ENCODE measurements around the gene AK3. TPM values are rescaled to one million over a fixed set of nuclear protein-coding genes. Genes with fewer than 3 reads are reported as not detected.
"Not testable (repeated sequence)": the region's sequence is repeated elsewhere in the genome, so short reads cannot be mapped to it uniquely, and the experiment has no call there.

The AK3 gene
- total and polyA plus RNA-seq, 2 donors (not counting 3 experiments of a cell fraction or from before 2014, with no cell fraction given) = 20.6 to 42.3 TPM

DNA sequence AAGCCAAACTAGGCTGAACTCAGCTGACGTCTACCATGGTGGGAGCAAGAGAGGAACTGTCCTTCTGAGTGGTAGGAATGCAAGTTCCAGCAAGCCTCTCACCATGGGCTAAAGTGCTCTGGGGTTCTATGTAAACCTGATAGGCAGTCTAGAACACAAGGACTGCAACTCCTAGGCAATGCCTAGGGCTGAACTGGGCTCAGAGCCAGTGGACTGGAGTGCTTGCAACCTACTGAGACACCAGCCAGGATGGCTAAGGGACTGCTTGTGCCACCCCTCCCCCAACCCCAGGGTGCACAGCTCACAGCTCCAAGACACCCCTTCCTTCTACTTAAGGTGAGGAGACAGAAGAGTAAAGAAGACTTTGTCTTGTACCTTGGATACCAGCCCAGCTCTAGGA lies 39.6 kb upstream of the AK3 start:
- Histone ChIP-seq H3K4me1 (ENCODE audit: control insufficient read depth, extremely low read depth, insufficient read depth, low read length) (no peaks in the 10 kb centered on the region), H3K4me3 (replicated peaks in 1 of 3; ENCODE audit: insufficient read depth in 1 of 3, low read depth in 1 of 3, low read length in 3 of 3) (no peak overlapping the region), H2AFZ (ENCODE audit: low read depth, low read length) (no peak overlapping the region), H3K27ac (ENCODE audit: insufficient read depth, low read depth, low read length) (no peak overlapping the region), H3K9me3 (replicated peaks; ENCODE audit: control insufficient read depth, insufficient read depth, low read length) (no peaks in the 10 kb centered on the region), H3K9ac (replicated peaks; ENCODE audit: extremely low read depth, insufficient read depth, low read length) (no peak overlapping the region), H3K27me3 (ENCODE audit: control insufficient read depth in 2 of 2, insufficient read depth in 2 of 2, low read length in 2 of 2) (no peaks in the 10 kb centered on the region), H3K36me3 (ENCODE audit: control insufficient read depth in 2 of 2, extremely low read depth in 1 of 2, insufficient read depth in 2 of 2, low read length in 2 of 2) (no peaks in the 10 kb centered on the region), H3K4me2 (ENCODE audit: insufficient read depth, low read length) (no peak overlapping the region), H4K20me1 (replicated peaks; ENCODE audit: control insufficient read depth, extremely low read depth, insufficient read depth, low read length) (no peaks in the 10 kb centered on the region), H3K9me1 (replicated peaks; ENCODE audit: control insufficient read depth, extremely low read depth, insufficient read depth, low read length) (no peaks in the 10 kb centered on the region), H3K79me2 (ENCODE audit: control insufficient read depth, insufficient read depth, low read length) (no peaks in the 10 kb centered on the region)
- TF ChIP-seq, protein P1, sequence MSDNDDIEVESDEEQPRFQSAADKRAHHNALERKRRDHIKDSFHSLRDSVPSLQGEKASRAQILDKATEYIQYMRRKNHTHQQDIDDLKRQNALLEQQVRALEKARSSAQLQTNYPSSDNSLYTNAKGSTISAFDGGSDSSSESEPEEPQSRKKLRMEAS (IDR thresholded peaks at IDR 0.05; ENCODE audit: insufficient read depth, insufficient read length) = no peak
- TF ChIP-seq MYC (IDR thresholded peaks at IDR 0.05; ENCODE audit: low read depth, low read length) (no peak), POLR2AphosphoS5 (IDR thresholded peaks at IDR 0.05; ENCODE audit: insufficient read depth, low read depth, low read length) (no peak), GATA2 (IDR thresholded peaks at IDR 0.05; ENCODE audit: insufficient read depth, insufficient read length, low read depth, low read length) (no peak), EZH2 (IDR thresholded peaks at IDR 0.05; ENCODE audit: borderline replicate concordance, low read depth, low read length, severe bottlenecking) (no peak), POLR2A (IDR thresholded peaks at IDR 0.05; ENCODE audit: low read depth, low read length) (no peak), JUN (IDR thresholded peaks at IDR 0.05; ENCODE audit: borderline replicate concordance, insufficient read depth, insufficient read length, low read depth) (no peak), FOS (IDR thresholded peaks at IDR 0.05; ENCODE audit: borderline replicate concordance, insufficient read depth, low read length) (no peak)
- TF ChIP-seq, protein P2, sequence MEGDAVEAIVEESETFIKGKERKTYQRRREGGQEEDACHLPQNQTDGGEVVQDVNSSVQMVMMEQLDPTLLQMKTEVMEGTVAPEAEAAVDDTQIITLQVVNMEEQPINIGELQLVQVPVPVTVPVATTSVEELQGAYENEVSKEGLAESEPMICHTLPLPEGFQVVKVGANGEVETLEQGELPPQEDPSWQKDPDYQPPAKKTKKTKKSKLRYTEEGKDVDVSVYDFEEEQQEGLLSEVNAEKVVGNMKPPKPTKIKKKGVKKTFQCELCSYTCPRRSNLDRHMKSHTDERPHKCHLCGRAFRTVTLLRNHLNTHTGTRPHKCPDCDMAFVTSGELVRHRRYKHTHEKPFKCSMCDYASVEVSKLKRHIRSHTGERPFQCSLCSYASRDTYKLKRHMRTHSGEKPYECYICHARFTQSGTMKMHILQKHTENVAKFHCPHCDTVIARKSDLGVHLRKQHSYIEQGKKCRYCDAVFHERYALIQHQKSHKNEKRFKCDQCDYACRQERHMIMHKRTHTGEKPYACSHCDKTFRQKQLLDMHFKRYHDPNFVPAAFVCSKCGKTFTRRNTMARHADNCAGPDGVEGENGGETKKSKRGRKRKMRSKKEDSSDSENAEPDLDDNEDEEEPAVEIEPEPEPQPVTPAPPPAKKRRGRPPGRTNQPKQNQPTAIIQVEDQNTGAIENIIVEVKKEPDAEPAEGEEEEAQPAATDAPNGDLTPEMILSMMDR (IDR thresholded peaks at IDR 0.05; ENCODE audit: extremely low read depth in 1 of 2, insufficient read depth in 1 of 2, low read depth in 1 of 2, low read length in 2 of 2) = no peak
- ChIA-PET POLR2A (no interaction called here), CTCF (interaction anchor here (0.7 kb wide), 1 partner anchor 263 kb away, joined by 3 read pairs; no protein-coding TSS in a partner anchor)
- dilution Hi-C loops (cut with MboI; ENCODE audit: extremely low pct_ligation_motif_present, low sequenced_read_pairs) = no loop called here
- DNase-seq (ENCODE audit: low read depth, low spot score) (no peak), FAIRE-seq (no peak)
- no TSS peak for BruUV-seq (replicated peaks)
- intact Hi-C loops (cut with micrococcal nuclease) = no loop called here

DNA sequence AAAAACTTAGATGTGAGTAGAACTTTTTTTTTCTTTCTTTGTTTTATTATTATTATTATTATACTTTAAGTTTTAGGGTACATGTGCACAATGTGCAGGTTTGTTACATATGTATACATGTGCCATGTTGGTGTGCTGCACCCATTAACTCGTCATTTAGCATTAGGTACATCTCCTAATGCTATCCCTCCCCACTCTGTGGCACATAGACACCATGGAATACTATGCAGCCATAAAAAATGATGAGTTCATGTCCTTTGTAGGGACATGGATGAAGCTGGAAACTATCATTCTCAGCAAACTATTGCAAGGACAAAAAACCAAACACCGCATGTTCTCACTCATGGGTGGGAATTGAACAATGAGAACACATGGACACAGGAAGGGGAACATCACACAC lies 34.0 kb upstream of the AK3 start:
- H3K9ac ChIP-seq (replicated peaks; ENCODE audit: extremely low read depth, insufficient read depth, low read length); H3K36me3 ChIP-seq (ENCODE audit: control insufficient read depth in 2 of 2, extremely low read depth in 1 of 2, insufficient read depth in 2 of 2, low read length in 2 of 2); H3K4me1 ChIP-seq (ENCODE audit: control insufficient read depth, extremely low read depth, insufficient read depth, low read length); DNase-seq (ENCODE audit: low read depth, low spot score); H3K27ac ChIP-seq (ENCODE audit: insufficient read depth, low read depth, low read length); dilution Hi-C loops (cut with MboI; ENCODE audit: extremely low pct_ligation_motif_present, low sequenced_read_pairs); H3K4me3 ChIP-seq (replicated peaks in 1 of 3; ENCODE audit: insufficient read depth in 1 of 3, low read depth in 1 of 3, low read length in 3 of 3); H3K4me2 ChIP-seq (ENCODE audit: insufficient read depth, low read length); FAIRE-seq; H3K27me3 ChIP-seq (ENCODE audit: control insufficient read depth in 2 of 2, insufficient read depth in 2 of 2, low read length in 2 of 2); POLR2A ChIA-PET; H4K20me1 ChIP-seq (replicated peaks; ENCODE audit: control insufficient read depth, extremely low read depth, insufficient read depth, low read length); H2AFZ ChIP-seq (ENCODE audit: low read depth, low read length); H3K9me3 ChIP-seq (replicated peaks; ENCODE audit: control insufficient read depth, insufficient read depth, low read length); BruUV-seq (replicated peaks); H3K9me1 ChIP-seq (replicated peaks; ENCODE audit: control insufficient read depth, extremely low read depth, insufficient read depth, low read length); intact Hi-C loops (cut with micrococcal nuclease); H3K79me2 ChIP-seq (ENCODE audit: control insufficient read depth, insufficient read depth, low read length): not testable (repeated sequence)
- CTCF ChIA-PET = interaction anchor here (1.1 kb wide), 1 partner anchor 12 kb away, joined by 4 read pairs; no protein-coding TSS in a partner anchor
